T-helper 22 cell (primary cell): ENCODE measurements around the gene ASAH2B.

ENCODE experiments used
- DNase-seq: peaks from one replicate; pipeline ENCODE4 v3.0.0-alpha.2; 2020; ENCODE audit warnings: low read depth

The ASAH2B gene

DNA sequence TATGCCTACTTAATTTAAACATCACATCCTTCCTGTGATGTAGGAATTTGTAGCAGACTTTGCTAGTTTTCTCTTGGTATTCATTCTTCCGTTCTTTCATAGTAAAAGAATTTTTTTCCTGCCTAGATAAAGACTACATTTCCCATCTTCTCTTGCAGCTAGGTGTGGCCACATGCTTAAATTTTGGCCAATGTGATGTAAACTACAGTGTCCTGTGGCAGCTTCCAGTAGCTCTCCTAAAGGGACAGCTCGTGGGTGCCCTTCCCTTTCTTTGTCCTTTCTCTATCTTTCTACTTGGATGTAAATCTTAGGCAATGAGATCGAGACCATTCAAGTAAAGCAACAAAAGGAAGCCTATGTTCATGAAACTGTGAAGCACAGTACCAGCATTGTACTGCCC is 58.6 kb downstream of the ASAH2B start:
- no peak for DNase-seq

DNA sequence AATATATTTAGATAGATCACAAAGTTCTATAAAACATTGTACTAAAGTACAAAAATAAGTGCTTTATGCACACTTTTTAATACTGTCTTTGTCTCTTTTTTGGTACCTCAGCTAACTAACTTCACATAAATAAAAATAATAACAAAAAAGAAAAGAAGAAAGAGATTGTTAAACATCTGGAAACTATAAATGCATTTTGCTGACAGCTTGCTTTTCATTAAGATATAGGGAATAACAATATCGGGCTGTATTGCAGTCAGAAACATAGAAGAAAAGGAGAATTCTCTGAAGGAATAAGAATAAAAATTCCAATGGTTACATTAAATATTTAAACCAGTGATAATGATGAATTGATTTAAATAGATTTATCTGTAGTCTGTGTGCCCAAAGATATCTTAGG is 59.9 kb downstream of the ASAH2B start:
- no peak for DNase-seq

DNA sequence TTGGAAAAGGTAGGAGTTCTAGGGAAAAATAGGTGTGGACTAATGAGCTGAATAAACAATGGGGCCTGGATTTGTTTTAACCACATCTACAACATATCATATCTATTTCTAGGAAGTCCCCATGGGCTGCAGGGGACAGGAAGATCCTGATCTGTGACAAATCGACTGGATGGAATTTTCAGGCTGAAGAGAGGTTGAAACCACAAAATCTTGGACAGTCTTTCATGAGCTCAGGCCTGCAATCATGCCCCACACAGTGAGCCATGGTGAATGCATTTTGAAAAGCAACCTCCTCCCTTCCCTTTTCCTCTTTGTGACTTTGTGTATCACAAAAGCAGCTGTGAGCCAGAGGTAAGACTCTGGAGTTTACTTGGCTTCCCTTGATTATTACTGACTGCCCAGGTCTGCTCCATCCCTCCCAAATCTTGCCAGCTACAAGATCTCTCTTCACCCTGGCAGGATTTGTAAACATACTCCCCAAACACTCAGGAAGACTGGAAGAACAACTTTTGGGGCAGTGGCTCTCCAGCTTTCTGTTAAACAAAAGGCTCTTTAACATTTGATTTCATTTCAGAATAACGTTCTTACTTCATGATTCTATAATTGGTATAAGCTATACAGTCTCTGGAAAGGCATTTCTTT is 66.4 kb downstream of the ASAH2B start:
- DNase-seq: no peak

DNA sequence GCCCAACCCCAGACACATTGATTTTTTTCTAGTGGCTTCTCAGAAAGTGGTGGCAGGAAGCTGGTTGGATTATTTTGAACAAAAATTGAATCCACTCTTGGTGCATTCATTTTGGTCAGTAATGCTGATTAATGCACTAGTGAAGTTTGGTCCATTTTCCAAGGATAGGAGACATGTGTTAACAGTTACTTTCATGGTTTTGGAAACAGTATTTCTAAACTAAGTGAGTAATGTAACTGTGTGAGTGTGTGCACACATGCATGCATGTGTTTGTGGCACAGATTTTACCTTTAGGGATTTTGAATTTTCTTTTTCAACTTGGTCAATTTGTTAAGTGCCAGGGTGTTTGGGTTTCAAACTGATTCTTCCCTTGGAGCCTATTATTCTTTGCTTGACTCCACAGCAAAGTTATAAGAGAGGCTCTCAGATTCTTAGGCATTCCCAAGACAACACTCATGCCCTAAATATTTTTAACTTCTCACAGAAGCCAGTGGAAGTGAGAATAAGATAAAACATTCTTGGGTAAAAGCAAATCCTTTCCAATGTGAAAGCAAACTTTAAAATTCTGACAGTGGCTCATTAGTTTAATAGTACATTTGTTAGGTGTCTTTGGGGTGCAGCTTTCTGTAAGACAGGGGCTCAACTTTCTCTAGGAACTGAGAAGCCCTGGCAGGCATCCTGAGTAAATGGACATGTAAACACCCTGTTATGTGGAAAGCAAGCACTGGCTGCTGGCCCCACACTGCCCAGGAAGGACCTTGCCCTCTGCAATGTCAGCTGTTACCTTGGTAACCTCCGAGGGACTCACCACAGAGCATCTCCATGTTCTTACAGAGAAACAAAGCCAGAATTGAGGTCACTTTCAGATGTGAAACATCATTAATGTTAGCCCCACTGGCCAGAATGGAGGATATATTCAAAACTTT is 68.4 kb downstream of the ASAH2B start:
- no peak for DNase-seq
